H9 (cell line): ENCODE results near the gene FAM149B1. TPM values are rescaled to one million over a fixed set of nuclear protein-coding genes. Genes with fewer than 3 reads are reported as not detected.

ENCODE experiments used
- DNase-seq: peaks from one replicate; pipeline ENCODE4 v3.0.0-alpha.2; 2017
- H2AFZ ChIP-seq: one replicate; pipeline ENCODE4 v1.6.1; 2013; ENCODE audit warnings: mild to moderate bottlenecking, low read length, control low read depth, moderate library complexity
- H2AK5ac ChIP-seq: 2 replicates; pipeline ENCODE4 v1.6.1; 2013; ENCODE audit warnings: low read length, control low read depth, mixed read lengths; ENCODE audit not compliant: insufficient read length
- H2BK120ac ChIP-seq: one replicate; pipeline ENCODE4 v1.6.1; 2013; ENCODE audit warnings: low read depth, mild to moderate bottlenecking, low read length, control low read depth, inconsistent platforms; ENCODE audit not compliant: poor library complexity, severe bottlenecking
- H2BK12ac ChIP-seq: 2 replicates; pipeline ENCODE4 v1.6.1; 2013; ENCODE audit warnings: low read length, control low read depth, mixed read lengths, low read depth; ENCODE audit not compliant: insufficient read length
- H2BK15ac ChIP-seq: 2 replicates; pipeline ENCODE4 v1.6.1; 2013; ENCODE audit warnings: low read depth, low read length, control low read depth
- H2BK20ac ChIP-seq: one replicate; pipeline ENCODE4 v1.6.1; 2013; ENCODE audit warnings: low read depth, mild to moderate bottlenecking, low read length, control low read depth, inconsistent platforms; ENCODE audit not compliant: poor library complexity, severe bottlenecking
- H2BK5ac ChIP-seq: 2 replicates; pipeline ENCODE4 v1.6.1; 2013; ENCODE audit warnings: low read length, control low read depth, mixed read lengths; ENCODE audit not compliant: insufficient read length
- H3K14ac ChIP-seq: 2 replicates; pipeline ENCODE4 v1.6.1; 2013; ENCODE audit warnings: low read length, control low read depth; ENCODE audit not compliant: insufficient read depth
- H3K18ac ChIP-seq: 2 replicates; pipeline ENCODE4 v1.6.1; 2013; ENCODE audit warnings: low read depth, mild to moderate bottlenecking, mixed read lengths, low read length, control low read depth; ENCODE audit not compliant: insufficient read length
- H3K23ac ChIP-seq: 2 replicates; pipeline ENCODE4 v1.6.1; 2013; ENCODE audit warnings: low read length, control low read depth, mixed read lengths, low read depth; ENCODE audit not compliant: insufficient read length
- H3K23me2 ChIP-seq: 2 replicates; pipeline ENCODE4 v1.6.1; 2013; ENCODE audit warnings: low read depth, mild to moderate bottlenecking, mixed read lengths, low read length, control low read depth; ENCODE audit not compliant: insufficient read length, poor library complexity, severe bottlenecking
- H3K27ac ChIP-seq: 2 replicates; pipeline ENCODE4 v1.5.1; 2013; ENCODE audit warnings: low read length, control low read depth, mixed read lengths, low read depth; ENCODE audit not compliant: insufficient read length
- H3K27me3 ChIP-seq: 2 replicates; pipeline ENCODE4 v1.6.1; 2013; ENCODE audit warnings: low read length, control low read depth, inconsistent platforms; ENCODE audit not compliant: insufficient read depth
- H3K4ac ChIP-seq: 2 replicates; pipeline ENCODE4 v1.6.1; 2013; ENCODE audit warnings: low read depth, mild to moderate bottlenecking, control low read depth, inconsistent platforms, low read length, moderate library complexity
- H3K4me1 ChIP-seq: 2 replicates; pipeline ENCODE4 v1.6.1; 2013; ENCODE audit warnings: low read length, control low read depth, inconsistent platforms; ENCODE audit not compliant: insufficient read depth
- H3K4me2 ChIP-seq: 2 replicates; pipeline ENCODE4 v1.6.1; 2013; ENCODE audit warnings: low read length, control low read depth, mixed read lengths; ENCODE audit not compliant: insufficient read length, insufficient read depth
- H3K56ac ChIP-seq: 2 replicates; pipeline ENCODE4 v1.6.1; 2013; ENCODE audit warnings: low read depth, mild to moderate bottlenecking, mixed read lengths, low read length, control low read depth; ENCODE audit not compliant: insufficient read length
- H3K79me1 ChIP-seq: 2 replicates; pipeline ENCODE4 v1.6.1; 2013; ENCODE audit warnings: low read depth, mild to moderate bottlenecking, moderate library complexity, low read length, control low read depth, inconsistent platforms; ENCODE audit not compliant: insufficient read depth, poor library complexity, severe bottlenecking
- H3K79me2 ChIP-seq: 2 replicates; pipeline ENCODE4 v1.6.1; 2013; ENCODE audit warnings: low read length, control low read depth, inconsistent platforms; ENCODE audit not compliant: insufficient read depth
- H3K9ac ChIP-seq: 2 replicates; pipeline ENCODE4 v1.6.1; 2013; ENCODE audit warnings: low read length, control low read depth, mixed read lengths; ENCODE audit not compliant: insufficient read length; ENCODE audit errors: extremely low read depth
- H3K9me3 ChIP-seq: one replicate; pipeline ENCODE4 v1.6.1; 2013; ENCODE audit warnings: low read depth, low read length, inconsistent platforms; ENCODE audit not compliant: control insufficient read depth
- H3T11ph ChIP-seq: one replicate; pipeline ENCODE4 v1.6.1; 2013; ENCODE audit warnings: mild to moderate bottlenecking, low read length, control low read depth, inconsistent platforms
- H4K20me1 ChIP-seq: one replicate; pipeline ENCODE4 v1.6.1; 2013; ENCODE audit not compliant: control insufficient read depth, insufficient read length, insufficient read depth
- H4K5ac ChIP-seq: 2 replicates; pipeline ENCODE4 v1.6.1; 2013; ENCODE audit warnings: low read depth, mild to moderate bottlenecking, mixed read lengths, low read length, control low read depth; ENCODE audit not compliant: insufficient read length
- H4K8ac ChIP-seq: replicated peaks from 2 replicates; pipeline ENCODE4 v1.6.1; 2013; ENCODE audit warnings: low read length, control low read depth, mixed read lengths, low read depth; ENCODE audit not compliant: insufficient read length
- H4K91ac ChIP-seq: 2 replicates; pipeline ENCODE4 v1.6.1; 2013; ENCODE audit warnings: low read depth, mild to moderate bottlenecking, moderate library complexity, mixed read lengths, low read length, control low read depth; ENCODE audit not compliant: insufficient read length
- H3K27ac Mint-ChIP-seq, 3 experiments: 2 replicates in 2 of 3; 3 replicates in 1 of 3; pipeline ENCODE4 v1.8.0; 2020 to 2021; ENCODE audit warnings: mixed read lengths in 3 of 3, mild to moderate bottlenecking in 1 of 3, moderate library complexity in 1 of 3
- H3K27me3 Mint-ChIP-seq: 2 replicates; pipeline ENCODE4 v1.8.0; 2021; ENCODE audit warnings: low read depth, mild to moderate bottlenecking, moderate library complexity, mixed read lengths
- H3K36me3 Mint-ChIP-seq, 3 experiments: 2 replicates in 2 of 3; 3 replicates in 1 of 3; pipeline ENCODE4 v1.8.0; 2020 to 2021; ENCODE audit warnings: low read depth in 3 of 3, mixed read lengths in 3 of 3; ENCODE audit not compliant: insufficient read depth in 1 of 3
- H3K4me1 Mint-ChIP-seq, 2 experiments: 2 replicates each; pipeline ENCODE4 v1.8.0; 2020; ENCODE audit warnings: mixed read lengths in 2 of 2
- H3K4me3 Mint-ChIP-seq, 2 experiments: 2 replicates in 1 of 2; 3 replicates in 1 of 2; pipeline ENCODE4 v1.8.0; 2020 to 2021; ENCODE audit warnings: mild to moderate bottlenecking in 2 of 2, mixed read lengths in 2 of 2, moderate library complexity in 1 of 2
- H3K9me3 Mint-ChIP-seq, 2 experiments: 2 replicates in 1 of 2; 3 replicates in 1 of 2; pipeline ENCODE4 v1.8.0; 2020; ENCODE audit warnings: mild to moderate bottlenecking in 2 of 2, mixed read lengths in 2 of 2, moderate library complexity in 1 of 2
- CTCF ChIP-seq: fragments of 200-600 bp; sonication (generic); conservative IDR thresholded peaks from 3 replicates; pipeline ENCODE4 v1.8.0; 2021; ENCODE audit warnings: antibody characterized with exemption, mild to moderate bottlenecking
- WGBS: extraction: QIAGEN DNeasy Blood & Tissue Kit; methylation state at CpG from one replicate; pipeline ENCODE4 v1.1.7; 2013; ENCODE audit warnings: missing lambda C conversion rate, low lambda C conversion rate, mixed read lengths; ENCODE audit not compliant: insufficient read length; ENCODE audit errors: extremely low coverage; 5-methylcytosine and 5-hydroxymethylcytosine counted together
- total RNA-seq: library from RNA; stranded (reverse); gene quantifications from 2 replicates; pipeline ENCODE4 v1.2.1, GENCODE V29; 2021

Gene FAM149B1
- total RNA-seq, 1 experiment from 2014 or later: 17.9 TPM

DNA sequence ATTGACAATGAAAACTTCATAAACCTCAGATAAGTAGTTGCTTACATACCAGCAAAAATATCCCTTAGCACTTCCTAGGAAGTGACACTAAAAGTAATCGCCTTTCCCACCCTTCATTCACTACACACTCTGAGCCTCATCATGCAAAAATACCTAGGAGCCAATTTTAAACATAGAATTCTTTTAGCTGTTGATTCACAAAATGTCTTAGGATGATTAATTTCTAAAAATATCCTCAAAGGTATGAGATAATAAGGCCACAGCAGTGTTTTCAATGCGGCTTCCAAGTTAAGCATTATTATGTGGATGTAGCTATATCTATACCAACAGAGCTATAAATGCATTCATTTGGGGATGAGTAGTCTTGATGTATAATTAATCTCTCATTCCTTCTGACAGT is 66.0 kb downstream of the FAM149B1 start:
- Histone ChIP-seq H3K27ac (no peak overlapping the region), H2BK20ac (no peak overlapping the region), H2AK5ac (no peak overlapping the region), H2AFZ (no peak overlapping the region), H3K4me2 (no peak overlapping the region), H3K18ac (no peak overlapping the region), H2BK5ac (no peak overlapping the region), H3K27me3 (no peaks in the 10 kb centered on the region), H3K9ac (no peak overlapping the region), H3K79me2 (no peaks in the 10 kb centered on the region), H3K4me1 (no peaks in the 10 kb centered on the region), H4K5ac (no peak overlapping the region), H4K20me1 (no peaks in the 10 kb centered on the region), H3K23me2 (no peaks in the 10 kb centered on the region), H3K56ac (no peak overlapping the region), H2BK12ac (no peak overlapping the region), H4K91ac (no peak overlapping the region), H4K8ac (no peak overlapping the region), H3K14ac (no peak overlapping the region), H3K4ac (no peak overlapping the region), H3K79me1 (no peaks in the 10 kb centered on the region), H3K9me3 (no peaks in the 10 kb centered on the region), H2BK15ac (no peak overlapping the region), H3T11ph (no peak overlapping the region), H3K23ac (no peak overlapping the region), H2BK120ac (no peak overlapping the region)
- peaks cover 3 to 17% (median 14%) of the 10 kb centered on the region in 3 experiments; a peak in 6 of 7 replicates for H3K36me3 Mint-ChIP-seq
- no CpG with 5 or more reads among the region's 2 CpGs for WGBS
- no peaks in the 10 kb centered on the region for H3K27me3 Mint-ChIP-seq
- no peak overlapping the region for H3K27ac Mint-ChIP-seq
- TF ChIP-seq CTCF: no peak
- H3K4me1 Mint-ChIP-seq: no peaks in the 10 kb centered on the region
- H3K4me3 Mint-ChIP-seq: no peak overlapping the region
- no peaks in the 10 kb centered on the region for H3K9me3 Mint-ChIP-seq
- DNase-seq: no peak
